Measurements from ENCODE around the gene LRP4.
"Not testable (repeated sequence)": the region's sequence is repeated elsewhere in the genome, so short reads cannot be mapped to it uniquely, and the experiment has no call there.

GRCh38 chr11:46927928-46928327 is 9.6 kb upstream of the LRP4 start:
- TF ChIP-seq CTCF (IDR thresholded peaks at IDR 0.05); POLR2AphosphoS5 (IDR thresholded peaks at IDR 0.05); EP300 (IDR thresholded peaks at IDR 0.05); POLR2A (IDR thresholded peaks at IDR 0.05; ENCODE audit: low read depth): not testable (repeated sequence)
